Uterus (tissue), 2 donors: ENCODE data around the gene PRX.

Experiments
- CTCF ChIP-seq, 4 experiments: fragments of 200-600 bp in 2 of 4; fragments of 450-650 bp in 2 of 4; sonication (generic) in 2 of 4; IDR thresholded peaks; one replicate each; pipeline ENCODE4 v1.5.1; 2016 to 2019; ENCODE audit warnings: antibody characterized with exemption in 4 of 4, mild to moderate bottlenecking in 2 of 4, moderate library complexity in 1 of 4
- POLR2A ChIP-seq, 2 donors: fragments of 450-650 bp; IDR thresholded peaks; one replicate each; pipeline ENCODE4 v1.6.1; 2016; ENCODE audit warnings: antibody characterized with exemption in 2 of 2, mild to moderate bottlenecking in 1 of 2, moderate library complexity in 1 of 2

GRCh38 chr19:40419066-40419612 is 6.0 kb upstream of the PRX start:
- no peak for TF ChIP-seq POLR2A (IDR thresholded peaks at IDR 0.05)
- TF ChIP-seq CTCF (IDR thresholded peaks at IDR 0.05): no peak
